Measurements from ENCODE around the gene SMIM45.
A peak's percentile ranks its signal among the peaks of the same experiment; 100 is the strongest.

SMIM45 gene

DNA sequence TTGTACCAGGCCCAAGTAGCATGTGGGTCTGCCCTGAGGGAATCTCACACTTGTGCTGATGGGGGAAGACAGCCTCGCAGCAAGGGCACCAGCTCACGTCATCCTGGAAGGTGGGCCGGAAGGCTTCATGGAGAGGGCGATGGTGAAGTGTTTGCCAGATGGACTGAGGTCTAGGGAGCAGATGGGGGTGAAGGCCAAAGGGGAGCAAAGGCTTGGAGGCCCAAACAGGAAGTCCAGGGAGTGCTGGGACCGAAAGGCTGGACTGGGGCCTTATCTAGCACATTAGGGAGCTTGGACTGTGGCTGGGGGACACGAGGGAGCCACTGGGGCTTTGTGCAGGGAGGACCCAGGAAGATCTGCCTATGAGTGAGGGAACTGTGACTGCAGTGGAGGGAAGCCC, 24.1 kb upstream of the SMIM45 start:
- ChIA-PET POLR2A (interaction anchor here (1.1 to 7.5 kb wide), 2 partner anchors 10 to 19 kb away, joined by 3 to 118 read pairs; partner anchors contain the start of gene CENPM), CTCF (interaction anchor here (1.2 to 11.5 kb wide), 5 partner anchors 9 to 231 kb away, joined by 3 to 229 read pairs (median 6); no protein-coding TSS in a partner anchor)
- no peak for DNase-seq (ENCODE audit: extremely low spot score)
- TF ChIP-seq, protein P1, sequence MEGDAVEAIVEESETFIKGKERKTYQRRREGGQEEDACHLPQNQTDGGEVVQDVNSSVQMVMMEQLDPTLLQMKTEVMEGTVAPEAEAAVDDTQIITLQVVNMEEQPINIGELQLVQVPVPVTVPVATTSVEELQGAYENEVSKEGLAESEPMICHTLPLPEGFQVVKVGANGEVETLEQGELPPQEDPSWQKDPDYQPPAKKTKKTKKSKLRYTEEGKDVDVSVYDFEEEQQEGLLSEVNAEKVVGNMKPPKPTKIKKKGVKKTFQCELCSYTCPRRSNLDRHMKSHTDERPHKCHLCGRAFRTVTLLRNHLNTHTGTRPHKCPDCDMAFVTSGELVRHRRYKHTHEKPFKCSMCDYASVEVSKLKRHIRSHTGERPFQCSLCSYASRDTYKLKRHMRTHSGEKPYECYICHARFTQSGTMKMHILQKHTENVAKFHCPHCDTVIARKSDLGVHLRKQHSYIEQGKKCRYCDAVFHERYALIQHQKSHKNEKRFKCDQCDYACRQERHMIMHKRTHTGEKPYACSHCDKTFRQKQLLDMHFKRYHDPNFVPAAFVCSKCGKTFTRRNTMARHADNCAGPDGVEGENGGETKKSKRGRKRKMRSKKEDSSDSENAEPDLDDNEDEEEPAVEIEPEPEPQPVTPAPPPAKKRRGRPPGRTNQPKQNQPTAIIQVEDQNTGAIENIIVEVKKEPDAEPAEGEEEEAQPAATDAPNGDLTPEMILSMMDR (IDR thresholded peaks at IDR 0.05; ENCODE audit: control extremely low read depth, extremely low read depth, low read depth, missing control alignments), result no peak

DNA sequence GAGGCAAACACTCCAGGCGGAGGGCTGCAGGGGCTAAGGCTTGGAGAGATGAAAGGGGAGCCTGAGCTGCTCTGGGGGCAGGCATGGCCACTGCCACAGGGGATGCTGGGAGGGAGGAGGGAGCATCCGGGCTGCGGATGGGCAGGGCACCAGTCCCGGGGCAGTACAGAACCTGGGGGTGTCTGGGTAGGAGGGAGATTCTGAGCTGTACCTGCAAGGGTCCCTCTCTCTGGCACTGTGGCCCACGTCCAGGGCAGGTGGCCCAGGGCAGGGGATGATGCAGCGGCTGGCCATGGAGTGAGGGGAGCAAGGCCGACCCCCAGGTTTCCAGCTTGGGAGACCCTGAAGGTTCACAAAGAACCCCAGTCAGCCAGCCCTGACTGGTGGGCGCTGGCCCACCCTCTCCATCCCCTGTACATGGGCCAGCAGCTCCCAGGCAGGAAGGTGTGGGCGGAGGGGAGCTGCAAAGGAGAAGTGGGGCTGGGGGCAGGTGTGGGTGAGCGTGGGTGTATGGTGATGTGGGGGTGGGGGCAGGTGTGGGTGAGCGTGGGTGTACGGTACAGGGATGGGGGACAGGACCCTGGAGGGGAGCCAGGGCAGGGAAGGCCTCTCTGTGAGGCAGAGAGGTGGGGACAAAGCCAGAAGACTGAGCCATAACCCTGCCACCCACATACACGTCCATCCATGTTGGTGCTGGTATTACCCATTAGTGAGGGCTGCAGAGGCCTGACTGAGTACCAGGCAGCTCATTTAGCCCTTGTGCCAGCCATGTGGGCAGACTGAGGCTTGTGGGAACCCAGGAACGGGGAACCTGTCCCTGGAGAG, 23.1 kb upstream of the SMIM45 start:
- ChIA-PET POLR2A (interaction anchor here (0.7 to 7.5 kb wide), 3 partner anchors 9 to 456 kb away, joined by 3 to 118 read pairs (median 3); partner anchors contain the start of gene CENPM), CTCF (interaction anchor here (0.6 to 11.5 kb wide), 6 partner anchors 9 to 232 kb away, joined by 3 to 229 read pairs (median 4); no protein-coding TSS in a partner anchor)
- TF ChIP-seq, protein P1 (IDR thresholded peaks at IDR 0.05; ENCODE audit: control extremely low read depth, extremely low read depth, low read depth, missing control alignments), result no peak
- no peak for DNase-seq (ENCODE audit: extremely low spot score)

DNA sequence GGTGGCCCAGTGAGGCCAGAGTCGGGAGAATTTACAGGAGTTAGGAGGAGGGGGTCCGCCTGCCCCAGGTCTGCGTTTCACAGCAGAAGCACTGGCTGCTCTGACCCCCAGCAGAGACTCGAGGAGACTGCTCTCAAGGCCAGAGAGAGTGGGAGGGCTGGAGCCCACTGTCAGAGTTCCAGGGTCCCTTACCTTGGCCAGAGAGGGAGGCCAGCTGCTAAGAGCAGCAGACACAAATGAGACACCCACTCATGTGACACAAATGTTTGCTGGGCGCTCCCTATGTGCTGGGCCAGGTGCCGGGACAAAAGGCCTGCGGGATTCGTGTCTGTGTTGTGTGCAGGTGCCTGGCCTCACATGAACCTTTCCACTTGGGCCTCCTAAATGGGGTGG, 22.5 kb upstream of the SMIM45 start:
- ChIA-PET POLR2A (interaction anchor here (0.7 to 7.5 kb wide), 2 partner anchors 8 to 455 kb away, joined by 3 to 118 read pairs; no protein-coding TSS in a partner anchor), CTCF (interaction anchor here (1.5 to 11.5 kb wide), 3 partner anchors 8 to 108 kb away, joined by 4 to 229 read pairs (median 5); no protein-coding TSS in a partner anchor)
- DNase-seq (ENCODE audit: extremely low spot score), result peak; percentile 28
- TF ChIP-seq, protein P1 (IDR thresholded peaks at IDR 0.05; ENCODE audit: control extremely low read depth, extremely low read depth, low read depth, missing control alignments), result no peak

DNA sequence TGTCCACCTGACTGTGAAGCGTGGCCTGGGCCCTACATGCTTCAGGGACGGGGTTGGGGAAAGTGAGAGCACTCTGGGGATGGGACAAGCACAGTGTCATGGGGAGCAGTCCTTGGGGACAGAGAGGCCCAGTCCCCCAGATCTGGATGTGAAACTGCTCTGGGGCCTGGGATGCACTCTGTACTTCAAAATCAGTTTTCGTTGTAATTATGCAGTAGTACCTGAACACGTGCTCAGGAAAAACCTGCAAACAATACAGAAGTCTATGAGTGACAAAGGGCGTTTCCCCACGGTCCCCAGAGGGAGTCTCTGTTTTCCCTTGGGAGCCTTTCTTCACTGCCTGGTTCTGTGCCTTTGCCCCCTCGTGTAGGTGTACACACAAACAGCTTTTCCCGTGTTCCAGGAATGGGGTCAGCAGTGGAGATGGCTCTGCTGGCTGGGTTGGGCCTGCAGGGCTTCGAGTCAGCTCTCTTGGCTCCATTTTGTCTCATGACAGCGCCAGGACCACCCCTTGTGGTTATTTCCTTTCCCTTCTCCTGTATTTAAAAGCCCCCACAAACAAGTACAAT, 20.2 kb upstream of the SMIM45 start:
- ChIA-PET POLR2A (interaction anchor here (0.6 kb wide), 1 partner anchor 506 kb away, joined by 3 read pairs; no protein-coding TSS in a partner anchor), CTCF (interaction anchor here (0.6 to 1.3 kb wide), 2 partner anchors 9 kb away, joined by 4 to 7 read pairs; no protein-coding TSS in a partner anchor)

DNA sequence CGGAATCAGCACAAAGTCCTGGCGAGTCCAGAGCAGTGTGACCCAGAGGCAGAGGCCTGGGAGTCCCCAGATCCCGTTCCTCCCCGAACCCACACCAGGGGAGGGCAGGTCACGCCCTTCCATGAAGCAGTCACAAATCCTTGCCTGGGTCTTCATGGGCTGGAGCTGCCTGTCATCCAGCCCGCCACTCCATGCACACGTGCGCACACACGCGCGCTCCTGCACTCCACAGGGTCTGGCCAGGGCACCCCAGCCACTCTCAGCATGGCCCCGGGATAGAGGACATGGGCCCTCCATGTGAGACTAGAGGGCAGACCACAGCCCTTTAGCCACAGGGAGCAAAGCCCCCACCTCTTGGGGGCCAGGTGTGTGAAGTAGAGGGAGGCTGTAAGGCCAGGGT, 19.6 kb upstream of the SMIM45 start:
- CTCF ChIA-PET, result interaction anchor here (0.6 kb wide), 1 partner anchor 8 kb away, joined by 4 read pairs; no protein-coding TSS in a partner anchor
- POLR2A ChIA-PET, result no interaction called here
- no peak for DNase-seq (ENCODE audit: extremely low spot score)
- TF ChIP-seq, protein P1 (IDR thresholded peaks at IDR 0.05; ENCODE audit: control extremely low read depth, extremely low read depth, low read depth, missing control alignments), result no peak

More for the DNA sequence above, 20.2 kb upstream of the SMIM45 start:
- no peak for DNase-seq (ENCODE audit: extremely low spot score)
- TF ChIP-seq, protein P1 (IDR thresholded peaks at IDR 0.05; ENCODE audit: control extremely low read depth, extremely low read depth, low read depth, missing control alignments), result no peak
